HL-60/S4 treated with phorbol 12-myristate 13-acetate at 8.2 ng/mL for 4 days and 3 days (cell line): ENCODE data around the gene GRB2.
"Not testable (repeated sequence)": the region's sequence is repeated elsewhere in the genome, so short reads cannot be mapped to it uniquely, and the experiment has no call there.

Source experiments
- in situ Hi-C: fragments of 300-500 bp; cut with MboI; formaldehyde crosslinking; loops from 2 replicates; pipeline ENCODE4 v1.15.0; 2022; ENCODE audit warnings: low sequenced_read_pairs

GRB2 gene

DNA sequence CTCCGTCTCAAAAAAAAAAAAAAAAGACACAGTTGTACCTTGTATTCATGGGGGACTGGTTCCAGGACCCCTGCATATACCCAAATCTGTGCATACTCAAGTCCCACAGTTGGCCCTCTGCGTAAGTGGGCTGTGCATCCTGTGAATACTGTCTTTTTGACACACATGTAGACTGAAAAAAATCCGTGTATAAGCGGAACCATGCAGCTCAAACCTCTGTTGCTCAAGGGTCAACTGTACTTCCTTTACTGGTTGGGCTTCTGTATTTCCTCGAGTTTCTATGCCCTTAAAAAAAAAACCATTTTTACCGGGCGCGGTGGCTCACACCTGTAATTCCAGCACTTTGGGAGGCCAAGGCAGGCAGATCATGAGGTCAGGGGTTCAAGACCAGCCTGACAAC is 52.3 kb downstream of the GRB2 start:
- in situ Hi-C loops, result no loop called here

DNA sequence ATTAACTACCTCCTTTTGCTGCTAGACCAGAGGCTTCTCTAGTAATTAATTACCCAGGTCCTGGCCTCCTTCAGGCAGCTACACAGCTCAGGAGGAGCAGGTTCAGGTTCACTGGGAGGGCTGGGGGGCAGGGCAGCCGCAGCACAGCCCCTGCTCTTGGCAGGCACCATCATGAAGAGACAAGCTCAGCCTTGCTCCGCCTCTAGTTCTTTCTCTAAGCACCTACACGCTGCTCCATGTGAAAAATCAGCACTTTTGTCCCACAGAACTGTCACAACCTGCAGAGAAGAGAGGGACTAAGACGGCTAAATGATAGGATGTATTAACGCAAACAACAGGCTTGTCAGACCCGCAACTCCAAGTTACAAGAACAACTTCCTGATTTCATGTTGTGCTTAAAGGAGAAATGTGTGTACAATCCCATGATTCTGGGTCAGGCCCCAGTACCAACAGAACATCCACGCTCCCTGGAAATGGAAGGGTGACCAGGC is 53.4 kb downstream of the GRB2 start:
- in situ Hi-C loops, result no loop called here

DNA sequence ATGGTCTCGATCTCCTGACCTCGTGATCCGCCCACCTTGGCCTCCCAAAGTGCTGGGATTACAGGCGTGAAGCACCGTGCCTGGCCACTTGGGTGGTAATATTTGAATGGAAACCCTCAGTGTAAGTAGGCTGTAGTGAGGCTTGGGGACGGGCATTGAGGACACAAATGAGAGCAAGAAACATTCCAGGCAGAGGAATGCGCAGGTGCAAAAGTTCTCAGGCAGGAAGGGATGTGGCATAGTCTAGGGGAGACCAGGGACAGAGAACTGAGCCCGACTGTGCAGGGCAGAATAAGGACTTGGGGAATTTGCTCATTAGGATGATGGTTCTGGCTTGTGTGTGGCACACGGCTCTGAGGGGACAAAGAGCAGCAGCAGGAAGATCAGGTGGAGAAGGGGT is 54.8 kb downstream of the GRB2 start:
- in situ Hi-C loops, result no loop called here

DNA sequence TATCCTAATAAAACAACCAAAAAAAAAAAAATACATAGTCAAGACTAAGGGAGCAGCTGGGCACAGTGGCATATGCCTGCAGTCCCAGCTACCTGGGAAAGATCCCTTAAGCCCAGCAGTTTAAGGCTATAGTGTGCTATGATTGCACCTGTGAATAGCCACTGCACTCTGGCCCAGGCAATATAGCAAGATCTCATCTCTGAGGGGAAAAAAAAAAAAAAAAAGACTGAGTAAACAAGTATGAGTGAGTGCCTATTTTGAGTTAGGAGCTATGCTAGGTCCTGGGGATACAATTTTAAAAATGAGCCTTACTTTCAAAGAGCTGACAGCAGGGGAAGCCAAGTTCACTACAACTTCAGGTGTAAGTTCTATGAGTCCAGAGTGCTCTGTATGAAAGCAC is 55.4 kb downstream of the GRB2 start:
- in situ Hi-C loops, result no loop called here

DNA sequence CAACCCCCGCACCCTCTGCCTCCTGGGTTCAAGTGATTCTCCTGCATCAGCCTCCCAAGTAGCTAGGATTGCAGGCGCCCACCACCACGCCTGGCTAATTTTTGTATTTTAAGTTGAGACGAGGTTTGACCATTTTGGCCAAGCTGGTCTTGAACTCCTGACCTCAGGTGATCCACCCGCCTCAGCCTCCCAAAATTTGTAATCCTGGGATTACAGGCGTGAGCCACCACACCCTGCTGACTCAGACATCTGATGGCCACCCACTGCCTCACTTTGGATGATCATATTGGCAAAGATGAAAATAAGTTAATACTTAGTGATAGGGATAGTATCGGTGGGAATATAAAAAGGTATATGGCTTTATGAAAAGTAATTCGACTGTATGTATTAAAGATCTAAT is 55.9 kb downstream of the GRB2 start:
- in situ Hi-C loops, result no loop called here

DNA sequence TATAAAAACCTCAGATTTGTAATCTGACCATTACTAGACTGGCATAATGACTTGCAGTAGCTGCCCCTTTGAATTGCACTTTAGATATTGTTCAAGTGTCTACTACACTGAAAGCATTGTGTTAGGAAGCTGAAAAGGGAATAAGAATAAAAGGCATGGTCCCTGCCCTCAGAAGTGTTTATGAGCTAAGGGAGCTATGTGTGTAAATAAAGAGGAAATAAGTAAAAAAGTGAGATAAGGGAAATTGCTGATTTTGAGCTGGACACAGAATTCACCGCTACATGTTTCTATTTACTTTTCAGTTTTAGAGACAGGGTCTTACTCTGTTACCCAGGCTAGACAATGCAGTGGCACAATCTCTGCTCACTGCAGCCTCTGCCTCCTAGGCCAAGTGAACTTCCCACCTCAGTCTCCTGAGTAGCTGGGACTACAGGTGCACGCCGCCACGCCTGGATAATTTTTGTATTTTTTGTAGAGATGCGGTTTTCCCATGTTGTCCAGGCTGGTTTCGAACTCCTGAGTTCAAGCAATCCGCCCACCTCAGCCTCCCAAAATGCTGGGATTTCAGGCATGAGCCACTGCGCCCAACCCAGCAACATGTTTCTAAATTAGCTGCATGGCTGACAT is 57.0 kb downstream of the GRB2 start:
- in situ Hi-C loops, result no loop called here

DNA sequence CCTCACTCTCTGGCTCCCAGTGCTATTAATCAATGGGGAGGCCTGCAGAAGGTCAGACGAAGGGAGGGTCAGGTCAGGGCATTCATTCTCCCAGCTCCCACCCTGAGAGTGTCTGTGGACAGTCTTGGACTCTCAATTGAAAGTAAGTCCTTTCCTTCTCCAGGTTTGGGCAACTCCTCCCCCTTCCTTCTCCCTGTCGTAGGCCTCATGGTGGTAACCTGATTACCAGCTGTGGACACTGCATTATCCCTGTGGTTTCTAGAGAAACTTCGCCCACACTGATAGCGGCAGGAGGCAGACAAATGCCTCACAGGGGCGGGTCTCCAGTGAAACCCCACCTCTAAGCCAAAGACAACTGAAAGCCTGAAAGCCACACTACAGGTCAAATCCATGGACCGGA is 58.6 kb downstream of the GRB2 start:
- in situ Hi-C loops, result no loop called here

DNA sequence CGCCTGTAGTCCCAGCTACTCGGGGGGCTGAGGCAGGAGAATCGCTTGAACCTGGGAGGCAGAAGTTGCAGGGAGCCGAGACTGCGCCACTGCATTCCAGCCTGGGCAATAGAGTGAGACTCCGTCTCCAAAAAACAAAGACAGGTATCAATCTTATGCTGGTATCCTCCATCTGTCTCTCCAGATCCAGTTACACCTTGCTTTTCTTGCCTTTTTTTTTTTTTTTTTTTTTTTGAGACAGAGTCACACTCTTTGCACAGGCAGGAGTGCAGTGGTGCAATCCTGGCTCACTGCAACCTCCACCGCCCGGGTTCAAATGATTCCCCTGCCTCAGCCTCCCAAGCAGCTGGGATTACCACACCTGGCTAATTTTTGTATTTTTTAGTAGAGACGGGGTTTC is 59.1 kb downstream of the GRB2 start:
- in situ Hi-C loops, result not testable (repeated sequence)

DNA sequence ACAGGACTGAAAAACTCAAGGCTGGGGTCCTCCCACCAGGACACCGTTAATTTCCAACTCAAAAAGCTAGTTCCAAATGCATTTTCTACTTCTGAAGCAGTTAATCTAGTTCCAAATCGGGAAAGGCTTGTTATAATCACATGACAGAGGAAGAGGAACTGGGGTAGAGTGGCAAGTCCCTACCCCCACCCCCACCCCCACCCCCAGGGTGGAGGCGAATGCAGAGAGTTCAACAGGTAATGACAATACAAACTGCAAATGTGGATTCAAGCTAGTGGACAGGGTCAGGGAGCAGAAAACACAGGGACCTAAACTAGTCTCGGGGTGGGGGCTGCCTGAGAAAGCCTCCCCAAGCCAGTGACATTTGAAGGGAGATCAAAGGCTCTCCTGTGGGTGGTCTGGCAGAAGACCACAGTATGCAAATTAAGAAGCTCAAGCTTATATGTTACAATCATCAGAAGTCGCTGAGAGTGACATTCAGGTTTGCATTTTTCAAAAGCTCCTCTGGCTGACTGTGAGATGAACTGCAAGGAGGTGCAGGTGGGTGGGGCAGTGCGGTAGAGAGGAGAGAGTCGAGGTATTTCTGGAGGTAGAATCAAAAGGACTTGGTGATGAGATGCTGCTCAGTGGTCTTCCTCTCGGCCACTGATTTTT is 59.8 kb downstream of the GRB2 start:
- in situ Hi-C loops, result no loop called here

DNA sequence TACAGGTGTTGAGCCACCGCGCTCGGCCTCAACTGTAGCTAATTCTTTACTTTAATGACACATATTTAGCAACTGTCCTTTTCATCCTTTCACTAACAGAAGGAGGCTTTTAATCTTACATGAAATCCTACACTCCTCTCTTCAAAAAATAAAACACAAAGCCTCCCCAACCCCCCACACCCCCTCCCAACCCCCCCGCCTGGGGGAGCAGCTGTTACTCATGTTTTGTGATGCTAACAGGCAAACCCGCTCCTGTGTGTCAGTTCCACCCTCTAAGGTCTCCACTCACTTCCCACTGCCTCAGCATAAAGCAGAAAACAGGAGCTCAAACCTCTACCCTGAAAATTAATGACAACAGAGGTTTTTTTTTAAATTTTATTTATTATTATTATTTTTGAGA is 60.8 kb downstream of the GRB2 start:
- in situ Hi-C loops, result no loop called here

DNA sequence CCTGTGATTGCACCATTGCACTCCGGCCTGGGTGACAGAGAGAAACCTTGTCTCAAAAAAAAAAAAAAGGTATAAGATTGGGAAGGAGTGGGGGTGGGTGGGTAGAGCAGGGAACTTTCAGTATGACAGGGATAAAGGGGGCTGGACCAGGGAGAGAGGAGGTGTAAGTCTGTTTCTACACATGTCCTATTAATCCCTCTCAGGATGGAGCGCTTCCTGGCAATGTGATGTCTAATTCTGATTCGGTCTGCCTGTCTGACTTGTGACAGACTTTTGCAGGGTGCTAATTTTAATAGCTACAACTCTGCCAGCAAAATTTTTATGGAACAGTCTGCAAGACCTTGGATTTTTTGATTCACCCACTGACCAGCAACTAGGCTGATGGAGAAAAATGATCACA is 62.5 kb downstream of the GRB2 start:
- in situ Hi-C loops, result no loop called here

DNA sequence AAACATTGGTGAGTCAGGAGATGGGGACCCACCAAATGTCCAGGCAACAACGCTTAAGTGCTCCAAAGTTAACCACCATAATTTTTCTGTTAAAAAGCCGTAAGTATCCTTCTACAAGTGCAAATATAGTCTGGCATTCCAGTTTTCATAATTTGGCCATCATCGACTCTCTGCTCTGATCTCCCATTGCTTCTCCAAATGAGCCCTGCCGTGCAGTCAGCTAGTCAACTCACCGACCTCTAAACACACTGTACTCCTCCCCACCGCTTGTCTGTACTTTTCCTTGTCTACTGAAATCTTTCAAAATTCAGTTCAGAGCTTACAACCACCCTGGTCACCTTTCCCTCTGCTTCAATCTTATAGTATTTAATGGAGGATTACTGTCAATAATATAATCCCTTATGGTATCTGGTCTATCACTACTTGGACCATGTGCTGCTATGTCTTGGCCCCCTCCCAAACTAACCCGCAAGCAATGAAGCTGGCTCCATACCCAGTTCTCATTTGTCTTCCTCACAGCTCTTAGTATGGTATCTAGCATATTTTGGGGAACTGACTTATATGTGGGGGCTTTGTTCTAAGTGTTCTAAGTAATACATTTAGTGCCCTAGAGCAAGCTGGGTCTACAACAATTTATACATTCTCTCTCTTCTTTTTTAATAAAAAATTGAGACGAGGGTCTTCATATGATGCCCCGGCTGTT is 63.5 kb downstream of the GRB2 start:
- in situ Hi-C loops, result no loop called here

DNA sequence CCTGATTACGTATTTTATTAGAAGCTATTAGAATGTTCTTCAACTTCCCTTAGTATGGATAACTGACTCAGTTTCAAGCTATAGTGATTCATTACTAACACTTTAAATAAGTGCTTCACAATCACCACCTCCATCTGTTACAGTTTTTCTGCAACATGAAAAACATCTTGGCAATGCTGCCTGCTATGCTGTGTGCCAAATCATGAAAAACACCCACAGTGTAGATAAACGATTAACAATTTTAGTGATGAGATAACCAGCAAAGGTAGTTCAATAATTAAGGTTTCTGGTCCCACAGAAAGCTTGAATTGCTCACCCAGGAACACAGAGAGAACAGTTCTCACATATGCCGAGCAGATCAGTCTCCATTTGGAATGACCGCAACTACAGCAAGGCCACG is 64.8 kb downstream of the GRB2 start:
- in situ Hi-C loops, result no loop called here

DNA sequence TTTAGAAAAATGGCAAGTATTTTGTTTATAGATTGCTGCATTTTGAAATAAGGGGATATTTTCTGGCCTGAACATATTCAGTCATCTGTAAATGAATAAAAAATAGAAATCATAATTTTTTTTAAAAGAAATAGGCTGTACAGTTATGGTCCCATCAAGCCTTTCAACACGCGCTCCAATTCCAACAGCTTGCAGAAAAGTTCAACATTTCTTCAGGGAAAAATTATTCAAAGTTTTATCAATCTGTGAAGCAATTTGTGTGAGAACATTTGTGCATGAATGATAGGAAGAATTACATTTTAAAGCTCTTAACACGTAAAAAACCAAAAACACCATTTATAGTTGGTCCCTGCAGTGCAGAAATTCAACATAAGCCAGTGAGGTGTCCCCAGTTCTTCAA is 65.5 kb downstream of the GRB2 start:
- in situ Hi-C loops, result no loop called here

DNA sequence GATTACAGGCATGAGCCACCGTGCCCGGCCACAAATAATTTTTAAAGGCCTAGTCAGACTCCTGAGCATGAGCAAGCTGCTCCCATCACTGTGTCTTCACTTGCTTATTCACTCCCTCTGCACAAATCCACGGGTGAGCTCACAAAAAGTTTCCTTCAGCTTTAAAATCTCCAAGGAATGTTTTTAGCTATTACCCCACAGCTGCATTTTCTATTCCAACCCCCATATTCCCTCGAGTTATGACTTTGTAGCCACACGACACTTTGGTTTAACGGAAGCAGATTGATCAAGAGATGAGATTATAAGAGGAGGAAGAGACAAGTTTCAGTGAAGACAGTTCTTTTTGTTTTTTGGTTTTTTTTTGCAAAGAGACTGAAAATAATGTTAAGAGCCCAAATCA is 67.1 kb downstream of the GRB2 start:
- in situ Hi-C loops, result no loop called here

DNA sequence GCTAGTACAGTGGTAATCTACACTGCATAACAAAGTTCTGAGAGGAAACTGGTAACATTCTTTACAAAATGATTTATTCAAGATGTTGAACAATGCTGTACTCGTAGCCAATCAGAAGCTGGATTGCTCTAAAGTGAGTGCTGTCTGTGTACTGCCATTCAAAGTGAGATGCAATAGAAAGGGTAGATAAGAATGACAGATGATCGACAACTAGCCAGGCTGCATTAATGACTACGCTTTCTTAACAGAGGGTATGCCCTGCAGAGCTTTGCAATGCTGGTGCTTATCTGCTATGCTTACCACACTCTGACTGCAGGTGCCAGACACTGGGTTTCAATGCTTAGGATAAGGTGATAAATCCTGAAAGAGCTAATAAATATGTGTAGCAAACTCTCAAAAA is 70.2 kb downstream of the GRB2 start:
- in situ Hi-C loops, result no loop called here

DNA sequence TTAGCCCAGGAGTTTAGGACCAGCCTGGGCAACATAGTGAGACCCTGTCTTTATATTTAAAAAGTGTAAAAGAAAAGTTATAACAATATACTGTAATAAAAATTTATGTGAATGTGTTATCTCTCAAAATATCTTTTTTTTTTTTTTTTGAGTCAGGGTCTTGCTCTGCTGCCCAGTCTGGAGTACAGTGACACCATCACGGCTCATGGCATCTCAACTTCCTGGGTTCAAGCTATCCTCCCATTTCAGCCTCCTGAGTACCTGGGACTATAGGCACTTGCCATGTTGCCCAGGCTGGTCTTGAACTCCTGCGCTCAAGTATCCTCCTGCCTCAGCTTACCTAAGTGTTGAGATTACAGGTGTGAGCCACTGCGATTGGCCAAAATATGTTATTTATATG is 70.8 kb downstream of the GRB2 start:
- in situ Hi-C loops, result no loop called here

DNA sequence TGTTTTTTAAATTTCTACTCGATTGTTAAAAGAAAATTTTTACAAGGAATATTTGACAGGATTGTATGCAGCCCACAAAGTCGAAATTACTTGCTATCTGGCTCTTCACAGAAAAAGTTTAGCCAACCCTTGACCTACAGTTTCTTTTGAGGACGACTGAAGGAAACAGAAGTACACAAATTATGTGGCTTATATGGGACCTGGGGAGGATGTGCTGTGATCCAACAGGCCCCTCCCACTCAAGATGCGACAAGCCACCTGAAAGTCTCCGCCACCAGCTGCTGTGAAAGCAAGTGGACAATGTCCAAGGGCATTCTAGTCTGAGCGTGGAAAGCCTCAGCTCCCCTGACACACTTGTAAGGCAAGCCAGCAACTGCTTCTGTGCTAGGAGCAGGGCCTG is 73.8 kb downstream of the GRB2 start:
- in situ Hi-C loops, result no loop called here

DNA sequence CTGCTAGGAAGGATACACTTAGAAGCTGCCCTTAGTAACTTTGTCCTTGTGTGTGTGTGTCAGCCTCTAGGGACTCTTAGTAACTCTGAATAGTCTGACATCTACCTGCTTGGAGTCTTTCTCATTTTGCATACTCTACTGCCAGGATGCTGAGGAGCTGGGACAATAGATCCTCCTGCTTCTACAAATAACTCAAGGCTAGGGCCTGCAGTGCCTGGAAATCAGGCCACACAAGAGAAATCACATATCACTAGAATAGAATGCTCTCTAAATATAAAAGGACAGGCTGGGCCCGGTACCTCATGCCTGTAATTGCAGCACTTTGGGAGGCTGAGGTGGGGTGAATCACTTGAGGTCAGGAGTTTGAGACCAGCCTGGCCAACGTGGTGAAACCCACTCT is 77.7 kb downstream of the GRB2 start:
- in situ Hi-C loops, result no loop called here

DNA sequence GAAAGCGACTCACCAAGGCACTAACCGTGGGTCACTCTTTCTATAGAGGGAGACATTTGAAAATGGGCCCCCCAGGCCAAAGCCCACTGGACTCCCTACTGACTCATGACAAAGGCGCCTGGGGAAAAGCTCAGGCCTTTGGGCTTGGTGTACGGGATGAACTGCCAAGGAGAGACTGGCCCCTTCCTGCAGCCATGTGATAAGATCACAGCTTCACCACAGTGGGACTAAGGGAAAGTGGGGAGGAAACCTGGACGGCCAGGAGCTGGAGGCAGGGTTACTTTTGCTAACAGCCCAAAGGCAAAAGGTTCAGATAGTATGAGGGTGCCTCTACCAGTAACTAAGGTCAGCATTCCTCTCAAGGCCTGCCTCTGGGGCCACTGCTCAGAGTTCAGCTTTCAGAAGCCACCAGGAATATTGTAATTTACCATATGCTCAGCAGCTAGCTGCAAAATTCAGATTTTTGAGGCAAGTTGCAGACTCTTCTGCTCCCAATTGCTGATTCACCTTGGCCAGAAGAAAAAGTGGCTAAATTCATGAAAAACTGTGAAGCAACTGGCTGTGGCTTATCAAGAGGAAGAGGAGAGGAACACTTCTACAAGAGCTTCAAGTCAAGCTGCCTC is 79.1 kb downstream of the GRB2 start:
- in situ Hi-C loops, result no loop called here

DNA sequence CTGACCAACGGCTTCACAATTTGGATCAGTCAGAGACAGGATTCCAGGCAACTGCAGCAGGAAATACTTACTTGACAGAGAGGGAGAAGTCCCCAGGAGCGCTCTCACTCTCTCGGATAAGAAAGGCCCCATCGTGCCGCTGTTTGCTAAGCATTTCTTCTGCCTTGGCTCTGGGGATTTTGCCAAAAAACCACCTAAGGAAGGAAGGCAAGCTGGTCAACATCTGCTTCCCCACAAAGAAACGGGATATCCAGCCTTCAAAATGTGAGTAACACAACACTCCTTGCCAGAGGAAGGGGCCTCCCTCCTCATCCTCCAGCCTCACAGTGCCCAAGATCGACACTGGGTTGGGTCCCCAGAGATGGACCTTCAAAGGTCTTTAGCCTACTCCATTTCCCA is 79.7 kb downstream of the GRB2 start:
- in situ Hi-C loops, result no loop called here

DNA sequence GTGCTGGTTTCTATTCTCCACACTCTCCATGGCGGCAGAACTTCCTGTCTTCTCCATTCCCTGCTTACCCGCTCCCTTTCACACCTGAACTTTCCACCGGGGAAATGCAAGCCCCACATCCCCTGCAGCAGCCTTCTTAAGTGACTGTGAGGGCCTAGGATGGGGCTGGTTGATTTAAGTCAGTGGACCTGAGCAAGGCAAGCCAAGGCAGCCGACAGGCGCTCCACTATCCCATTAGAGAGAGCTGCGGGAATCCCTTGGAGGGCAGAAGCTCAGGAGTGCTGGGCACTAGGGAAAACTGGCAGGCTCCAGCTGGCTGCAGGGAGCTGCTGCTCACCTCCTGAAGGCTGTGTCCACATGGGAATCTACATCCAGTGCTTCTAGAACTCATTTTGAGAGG is 80.1 kb downstream of the GRB2 start:
- in situ Hi-C loops, result no loop called here
